Stomach smooth muscle (tissue), 2 donors: ENCODE results near the gene CRMP1.
"Not testable (repeated sequence)": the region's sequence is repeated elsewhere in the genome, so short reads cannot be mapped to it uniquely, and the experiment has no call there.

Source experiments
- H3K27ac ChIP-seq: one replicate; pipeline ENCODE4 v1.7.0; 2013; ENCODE audit warnings: mild to moderate bottlenecking, low read length, inconsistent platforms
- H3K27me3 ChIP-seq, 2 donors: one replicate each; pipeline ENCODE4 v1.7.0; 2013; ENCODE audit warnings: low read length in 2 of 2; ENCODE audit not compliant: insufficient read depth in 2 of 2, control insufficient read depth in 1 of 2
- H3K36me3 ChIP-seq, 2 donors: one replicate each; pipeline ENCODE4 v1.7.0; 2013; ENCODE audit warnings: low read length in 2 of 2; ENCODE audit not compliant: control insufficient read depth in 2 of 2, insufficient read depth in 2 of 2
- H3K4me1 ChIP-seq: one replicate; pipeline ENCODE4 v1.7.0; 2013; ENCODE audit warnings: low read length; ENCODE audit not compliant: control insufficient read depth, insufficient read depth
- H3K4me3 ChIP-seq, 2 donors: one replicate each; pipeline ENCODE4 v1.7.0; 2013; ENCODE audit warnings: low read length in 2 of 2
- H3K9ac ChIP-seq, 2 donors: one replicate each; pipeline ENCODE4 v1.7.0; 2013; ENCODE audit warnings: low read length in 2 of 2, mild to moderate bottlenecking in 1 of 2
- H3K9me3 ChIP-seq, 2 donors: one replicate each; pipeline ENCODE4 v1.7.0; 2013; ENCODE audit warnings: low read length in 2 of 2; ENCODE audit not compliant: control insufficient read depth in 2 of 2
- donor health status: healthy.
- donor health status: Pancreatic carcinoma.

CRMP1 gene

GRCh38 chr4:5837483-5837882 is 55.4 kb downstream of the CRMP1 start:
- not testable (repeated sequence) for H3K9me3 ChIP-seq, H3K9ac ChIP-seq, H3K4me1 ChIP-seq, H3K27me3 ChIP-seq, H3K4me3 ChIP-seq, H3K27ac ChIP-seq, H3K36me3 ChIP-seq

DNA sequence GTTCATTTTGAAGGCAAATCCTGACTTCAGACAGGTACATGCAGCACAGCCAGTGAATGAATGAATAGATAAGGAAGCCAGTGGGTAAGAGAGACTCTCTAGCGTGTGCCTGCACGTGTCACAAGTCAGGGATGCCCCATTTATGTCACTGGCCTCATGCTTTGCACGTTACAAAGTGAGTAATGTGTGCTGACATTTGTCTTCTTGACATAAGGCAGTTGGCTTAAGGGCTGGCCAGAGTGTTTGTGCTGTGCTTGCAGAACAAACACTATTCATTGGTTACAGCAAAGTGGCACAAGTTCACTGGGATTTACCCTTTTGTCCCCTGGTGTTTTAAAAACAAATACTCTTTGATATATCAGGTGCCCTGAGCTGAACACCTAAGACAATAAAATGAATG is 55.9 kb downstream of the CRMP1 start:
- Histone ChIP-seq H3K4me3 (no peak overlapping the region), H3K9me3 (no peaks in the 10 kb centered on the region), H3K27ac (no peak overlapping the region), H3K27me3 (no peaks in the 10 kb centered on the region), H3K4me1 (no peaks in the 10 kb centered on the region), H3K9ac (no peak overlapping the region), H3K36me3 (no peaks in the 10 kb centered on the region)

- H3K27ac ChIP-seq: no peak overlapping the region
- no peaks in the 10 kb centered on the region for H3K27me3 ChIP-seq
- H3K4me3 ChIP-seq: no peak overlapping the region
- H3K4me1 ChIP-seq: peaks cover 8% of the 10 kb centered on the region
- H3K36me3 ChIP-seq: peaks cover 5 to 10% of the 10 kb centered on the region in 2 donors
- H3K9ac ChIP-seq: no peak overlapping the region
- H3K9me3 ChIP-seq: no peaks in the 10 kb centered on the region
These were observed 64.9 kb downstream of the CRMP1 start for GRCh38 chr4:5828005-5828391.

- Histone ChIP-seq H3K27me3 (no peaks in the 10 kb centered on the region), H3K9me3 (no peaks in the 10 kb centered on the region), H3K9ac (no peak overlapping the region), H3K36me3 (peaks cover 10% of the 10 kb centered on the region in 2 donors), H3K4me1 (peaks cover 8% of the 10 kb centered on the region), H3K27ac (no peak overlapping the region), H3K4me3 (no peak overlapping the region)
These were observed 65.5 kb downstream of the CRMP1 start for GRCh38 chr4:5827108-5828004.

DNA sequence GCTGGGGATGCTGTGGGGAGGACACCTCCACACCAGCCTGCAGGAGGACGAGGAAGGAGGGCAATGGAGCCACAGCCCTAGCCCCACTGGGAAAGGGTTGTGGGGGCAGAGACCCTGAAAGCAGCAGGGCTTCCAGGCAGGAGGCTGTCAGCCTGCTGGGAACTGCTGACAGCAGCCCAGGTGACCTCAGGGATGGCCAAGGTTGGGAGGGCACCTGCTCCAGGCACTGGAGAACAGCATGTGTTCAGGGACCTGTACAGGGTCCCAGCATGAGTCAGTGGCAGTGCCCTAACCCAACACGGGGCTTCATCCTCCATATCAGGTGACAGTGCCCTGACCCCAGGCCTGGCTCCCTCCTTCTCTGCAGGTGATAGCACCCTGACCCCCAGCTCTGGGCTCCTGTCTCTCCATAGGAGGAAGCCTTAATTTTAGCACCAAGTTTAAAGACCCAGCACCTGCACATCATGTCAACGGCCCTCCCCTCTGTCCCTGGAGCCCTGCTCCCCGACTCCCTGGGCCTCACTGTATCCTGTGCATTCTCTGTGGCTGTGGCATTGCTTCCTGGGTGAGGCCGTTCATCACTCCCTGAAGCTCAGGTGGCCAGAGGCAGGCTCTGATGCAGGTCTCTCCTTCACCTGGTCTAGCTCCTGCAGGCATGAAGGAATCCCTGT is 66.3 kb downstream of the CRMP1 start:
- H3K27me3 ChIP-seq: no peaks in the 10 kb centered on the region
- H3K4me1 ChIP-seq: peaks cover 8% of the 10 kb centered on the region
- no peak overlapping the region for H3K9ac ChIP-seq
- H3K36me3 ChIP-seq: peaks cover 10% of the 10 kb centered on the region in 2 donors
- no peak overlapping the region for H3K4me3 ChIP-seq
- H3K9me3 ChIP-seq: no peaks in the 10 kb centered on the region
- no peak overlapping the region for H3K27ac ChIP-seq

DNA sequence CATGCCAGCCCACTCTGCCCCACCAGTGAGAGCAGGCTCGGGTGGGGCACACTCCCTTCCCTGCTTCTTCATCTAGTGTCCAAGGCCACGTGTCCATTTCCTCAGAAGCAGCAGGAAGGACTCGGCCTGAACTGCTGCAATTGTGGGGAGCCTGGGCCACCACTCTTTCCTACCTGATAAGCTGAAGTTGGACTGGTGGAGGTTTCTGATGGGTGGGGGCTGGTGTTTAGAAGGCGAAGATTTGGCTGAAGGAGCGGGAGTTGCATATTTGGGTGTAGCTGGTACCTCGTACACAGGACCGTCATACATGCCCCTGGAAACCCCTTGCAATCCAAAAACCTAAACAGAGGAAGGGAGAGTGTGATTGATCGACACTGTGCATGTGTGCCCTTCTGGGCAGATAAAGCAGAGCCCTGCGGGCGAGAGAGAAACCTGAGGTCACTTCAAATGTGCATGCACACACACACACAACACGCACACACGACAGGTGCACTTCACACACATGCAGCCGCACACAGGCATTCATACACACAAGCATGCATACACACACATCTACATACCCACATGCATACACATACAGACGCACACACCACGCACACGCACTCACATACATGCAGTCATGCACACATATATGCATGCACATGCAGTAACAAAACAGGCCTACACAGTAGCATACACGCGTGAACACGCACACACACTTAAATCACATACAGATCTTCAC is 67.4 kb downstream of the CRMP1 start:
- peaks cover 16 to 18% of the 10 kb centered on the region in 2 donors for H3K36me3 ChIP-seq
- H3K4me3 ChIP-seq: no peak overlapping the region
- H3K27me3 ChIP-seq: no peaks in the 10 kb centered on the region
- peaks cover 8% of the 10 kb centered on the region for H3K4me1 ChIP-seq
- H3K9me3 ChIP-seq: no peaks in the 10 kb centered on the region
- no peak overlapping the region for H3K9ac ChIP-seq
- no peak overlapping the region for H3K27ac ChIP-seq

DNA sequence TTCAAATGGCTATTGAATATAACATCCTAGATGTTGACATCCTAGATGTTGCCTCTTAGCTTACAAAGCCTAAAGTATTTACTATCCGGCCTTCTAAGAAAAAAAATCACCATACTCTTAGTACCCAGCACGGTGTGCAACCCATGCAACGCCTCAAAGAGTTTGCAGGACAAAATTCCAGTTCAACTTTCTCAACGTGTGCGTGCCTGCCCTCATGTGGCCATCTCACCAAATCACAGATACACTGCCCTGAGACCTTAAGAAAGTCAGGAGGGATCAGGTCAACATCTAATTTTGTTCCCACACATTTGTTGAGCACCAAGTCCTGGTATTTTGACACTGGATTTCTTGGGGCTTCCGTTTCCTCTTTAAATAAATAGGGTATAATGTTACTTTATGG is 68.3 kb downstream of the CRMP1 start:
- Histone ChIP-seq H3K27ac (no peak overlapping the region), H3K4me1 (peaks cover 8% of the 10 kb centered on the region), H3K4me3 (no peak overlapping the region), H3K9ac (no peak overlapping the region), H3K9me3 (no peaks in the 10 kb centered on the region), H3K36me3 (peaks cover 22 to 24% of the 10 kb centered on the region in 2 donors), H3K27me3 (no peaks in the 10 kb centered on the region)

- Histone ChIP-seq H3K27me3 (no peaks in the 10 kb centered on the region), H3K4me3 (no peak overlapping the region), H3K4me1 (peaks cover 8% of the 10 kb centered on the region), H3K27ac (no peak overlapping the region), H3K9me3 (no peaks in the 10 kb centered on the region), H3K36me3 (peaks cover 24% of the 10 kb centered on the region in 2 donors), H3K9ac (no peak overlapping the region)
These were observed 68.7 kb downstream of the CRMP1 start for GRCh38 chr4:5824227-5824626.

DNA sequence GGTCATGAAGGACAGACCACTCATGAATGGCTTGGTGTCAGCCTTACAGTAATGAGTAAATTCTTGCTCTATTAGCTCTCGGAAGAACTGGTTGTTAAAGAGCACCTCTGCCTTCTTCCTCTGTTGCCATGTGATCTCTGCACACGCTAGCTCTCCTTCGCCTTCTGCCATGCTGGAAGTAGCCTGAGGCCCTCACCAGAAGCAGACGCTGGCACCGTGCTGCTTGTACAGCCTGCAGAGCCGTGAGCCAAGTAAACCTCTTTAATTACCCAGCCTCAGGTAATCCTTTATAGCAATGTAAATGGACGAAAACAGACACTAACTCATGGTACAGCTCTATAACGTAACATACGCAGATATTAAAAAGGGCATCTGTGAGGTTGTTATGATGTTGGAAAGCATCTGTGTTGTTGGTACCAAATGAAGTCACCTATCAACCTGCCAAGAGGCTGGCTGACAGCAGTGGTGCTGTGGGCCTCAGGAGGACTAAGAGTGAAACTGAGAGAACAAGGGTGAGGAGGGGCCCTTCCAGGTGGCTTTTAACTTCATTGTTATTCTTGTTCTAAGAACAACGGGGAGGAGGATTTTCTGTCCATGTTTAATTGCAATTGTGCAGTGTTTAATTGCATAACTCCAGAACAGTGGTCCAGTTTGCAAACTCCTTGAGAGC is 69.2 kb downstream of the CRMP1 start:
- Histone ChIP-seq H3K27me3 (no peaks in the 10 kb centered on the region), H3K36me3 (peaks cover 26 to 29% of the 10 kb centered on the region in 2 donors), H3K4me1 (peaks cover 8% of the 10 kb centered on the region), H3K9ac (no peak overlapping the region), H3K4me3 (no peak overlapping the region), H3K27ac (no peak overlapping the region), H3K9me3 (no peaks in the 10 kb centered on the region)

DNA sequence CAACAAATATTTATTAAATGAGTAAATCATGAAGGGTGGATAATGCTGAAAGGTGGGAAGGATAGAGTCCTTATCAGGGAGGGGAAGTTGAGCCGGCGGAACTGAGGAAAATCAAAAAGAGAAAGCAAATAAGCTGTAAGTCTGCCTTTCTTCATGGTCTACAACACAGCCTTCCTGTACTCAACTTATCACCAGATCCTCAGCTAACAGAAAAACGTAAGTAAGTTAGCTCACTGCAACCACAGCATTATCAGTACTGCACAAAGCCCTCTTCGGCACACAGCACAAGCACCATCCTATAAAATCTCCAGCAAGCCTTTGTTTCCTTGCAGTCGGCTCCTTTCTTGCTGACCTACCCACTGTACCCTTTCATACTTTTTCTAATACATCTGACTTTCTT is 70.3 kb downstream of the CRMP1 start:
- Histone ChIP-seq H3K4me1 (peaks cover 2% of the 10 kb centered on the region), H3K9ac (no peak overlapping the region), H3K9me3 (no peaks in the 10 kb centered on the region), H3K27me3 (no peaks in the 10 kb centered on the region), H3K27ac (no peak overlapping the region), H3K4me3 (no peak overlapping the region), H3K36me3 (peaks cover 26 to 28% of the 10 kb centered on the region in 2 donors)
